NCI-H748 treated with DMSO at 0.1 percent for 48 hours (cell line): ENCODE results near the gene USH2A.
A peak's percentile ranks its signal among the peaks of the same experiment; 100 is the strongest.

Experiments
- DNase-seq: peaks from one replicate; lab custom pipeline; 2025; lab: John Stamatoyannopoulos, UW

The USH2A gene

DNA sequence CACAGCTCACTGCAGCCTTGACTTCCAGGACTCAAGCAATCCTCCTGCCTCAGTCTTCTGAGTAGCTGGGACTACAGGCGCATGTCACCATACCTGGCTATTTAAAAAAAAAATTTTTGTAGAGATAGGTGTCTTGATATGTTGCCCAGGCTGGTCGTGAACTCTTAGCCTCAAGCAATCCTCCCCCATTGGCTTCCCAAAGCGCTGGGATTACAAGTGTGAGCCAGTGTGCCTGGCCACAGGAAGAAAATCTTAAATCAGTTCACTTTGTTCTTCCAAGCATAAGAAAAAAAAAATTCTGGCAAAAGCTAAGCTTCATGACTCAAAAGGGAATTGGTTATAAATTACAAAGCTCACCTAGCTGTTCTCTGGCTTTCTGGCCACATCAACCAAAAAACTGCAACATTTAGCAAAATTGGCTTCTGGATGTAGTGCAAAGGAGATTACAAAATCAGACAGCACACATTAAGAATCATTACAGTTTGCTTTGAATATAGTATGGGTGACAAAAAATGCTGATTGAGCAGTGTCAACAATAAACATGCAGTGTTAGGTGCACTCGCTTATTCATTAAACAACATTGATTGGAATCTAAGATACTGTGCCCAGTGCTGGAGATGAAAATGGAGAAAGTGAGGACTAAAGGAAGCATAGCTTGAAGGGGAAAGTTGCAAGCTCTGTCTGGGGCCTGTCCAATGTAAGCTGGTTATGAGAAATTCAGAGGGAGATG lies 779.5 kb downstream of the USH2A start:
- DNase-seq = no peak

DNA sequence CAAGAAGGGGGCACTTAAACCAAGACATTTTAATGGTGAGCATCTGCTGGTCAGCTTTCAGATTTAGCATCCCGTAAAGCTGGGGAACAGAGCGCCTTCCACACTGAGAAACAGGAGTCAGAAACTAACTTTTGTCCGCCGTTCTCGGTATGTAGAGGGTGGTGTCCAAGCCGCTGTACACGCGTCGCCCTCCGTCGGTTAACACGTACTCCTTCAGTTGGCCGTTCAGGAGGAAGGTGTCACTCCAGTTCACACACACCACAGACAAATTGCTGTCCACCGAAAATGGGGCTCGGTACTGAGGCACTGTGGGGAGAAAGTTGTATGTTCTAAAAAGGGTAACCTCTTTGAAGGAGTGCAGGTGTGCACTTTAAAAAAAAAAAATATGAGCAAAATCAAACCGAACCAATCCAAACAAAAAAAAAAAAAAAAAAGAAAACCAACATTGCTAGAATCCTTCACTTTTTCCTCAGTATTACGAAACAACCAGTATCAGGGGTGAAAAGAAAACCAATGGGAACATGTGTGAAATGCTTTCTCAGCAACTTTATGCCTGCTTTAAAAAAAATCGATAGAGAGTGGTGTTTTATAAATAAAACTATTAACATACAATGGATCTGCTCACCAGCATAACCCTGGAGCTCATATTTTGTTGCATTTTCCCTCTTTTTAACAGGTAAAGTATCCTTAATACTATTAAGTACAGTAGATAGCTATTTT lies 782.7 kb downstream of the USH2A start:
- DNase-seq = no peak

DNA sequence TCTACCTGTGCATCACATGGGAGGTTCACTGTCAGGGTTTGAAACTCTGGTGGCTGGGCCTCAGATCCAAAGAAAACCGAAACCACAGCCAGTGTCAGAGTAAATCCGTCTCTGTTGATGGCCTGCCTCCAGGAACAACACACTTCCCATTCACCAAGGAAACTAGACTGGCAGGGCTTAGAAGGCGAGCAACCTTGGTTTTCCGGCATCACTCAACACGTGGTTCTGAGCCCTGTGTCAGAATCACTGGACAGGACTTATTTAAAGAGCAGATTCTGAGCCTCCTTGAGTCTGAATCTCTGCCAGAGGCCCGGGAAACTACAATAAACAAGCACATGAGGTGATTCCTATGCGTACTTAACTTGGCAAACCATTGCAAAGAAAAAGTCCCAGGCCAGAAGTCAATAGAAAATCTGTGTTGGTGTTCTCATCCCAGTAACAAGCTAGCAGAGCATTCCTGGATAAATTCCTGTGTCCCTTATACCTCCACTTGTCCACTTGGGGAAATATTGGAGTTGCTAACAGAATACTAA lies 786.1 kb downstream of the USH2A start:
- DNase-seq = no peak

- no peak for DNase-seq
Observed at GRCh38 chr1:215636258-215636965, 786.8 kb downstream of the USH2A start.

DNA sequence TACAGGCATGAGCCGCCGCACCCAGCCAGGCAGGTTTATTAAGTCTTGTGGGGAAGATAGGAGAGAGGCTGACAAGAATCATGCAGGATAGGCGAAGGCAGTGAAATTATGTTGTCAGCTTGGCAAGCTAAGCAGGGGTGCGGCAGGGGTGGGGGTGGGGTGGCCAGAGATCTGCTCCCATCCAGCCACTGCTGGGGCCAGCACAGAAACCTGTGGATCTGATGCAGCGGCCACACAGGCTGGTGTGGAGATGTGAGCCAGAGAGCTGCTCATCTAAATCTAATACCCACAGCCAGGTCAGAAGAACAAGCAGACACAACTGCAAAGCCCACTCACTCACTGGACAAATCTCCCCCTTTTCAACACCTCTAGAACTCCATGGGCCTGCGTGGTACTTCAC lies 787.4 kb downstream of the USH2A start:
- no peak for DNase-seq

DNA sequence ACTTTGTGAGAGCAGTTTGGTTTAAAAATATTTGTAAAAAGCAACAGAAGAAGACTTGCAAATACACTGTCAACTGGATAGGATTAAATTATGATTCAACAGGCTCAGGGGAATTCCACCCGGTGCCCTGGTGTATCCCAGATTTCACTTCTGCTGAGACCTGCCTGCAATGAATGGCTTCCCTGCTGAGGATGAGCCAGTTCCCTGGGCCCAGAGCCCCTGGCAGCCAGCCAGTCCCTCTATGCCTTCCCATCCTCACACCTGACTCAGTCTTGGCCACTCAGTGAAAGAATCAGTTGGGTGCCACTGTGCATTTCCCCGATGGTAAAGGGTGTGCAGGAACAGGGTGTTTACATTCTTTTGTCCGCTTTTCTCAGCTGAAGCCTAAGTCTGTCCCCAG lies 791.8 kb downstream of the USH2A start:
- DNase-seq = peak; percentile 48

DNA sequence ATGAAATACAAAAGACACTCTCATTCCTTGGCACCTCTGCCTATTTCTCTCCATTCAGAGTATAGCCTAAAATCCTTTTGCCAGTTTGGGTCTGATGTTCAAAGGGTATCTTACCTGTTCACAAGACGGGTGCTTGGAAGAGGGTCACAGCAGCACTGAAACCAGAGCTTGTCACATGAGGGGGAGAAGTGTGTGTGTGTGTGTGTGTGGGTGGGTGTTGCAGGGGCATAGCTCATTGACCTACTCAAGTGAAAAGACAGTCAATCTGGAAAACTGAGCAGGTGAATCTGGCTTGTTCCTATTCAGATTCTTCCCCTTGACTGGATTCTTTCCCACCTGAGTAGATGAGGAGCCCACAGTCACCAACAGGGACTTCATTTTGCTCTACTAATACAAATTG lies 792.2 kb downstream of the USH2A start:
- DNase-seq = no peak

- no peak for DNase-seq
Observed at GRCh38 chr1:215625949-215626348, 797.3 kb downstream of the USH2A start.

DNA sequence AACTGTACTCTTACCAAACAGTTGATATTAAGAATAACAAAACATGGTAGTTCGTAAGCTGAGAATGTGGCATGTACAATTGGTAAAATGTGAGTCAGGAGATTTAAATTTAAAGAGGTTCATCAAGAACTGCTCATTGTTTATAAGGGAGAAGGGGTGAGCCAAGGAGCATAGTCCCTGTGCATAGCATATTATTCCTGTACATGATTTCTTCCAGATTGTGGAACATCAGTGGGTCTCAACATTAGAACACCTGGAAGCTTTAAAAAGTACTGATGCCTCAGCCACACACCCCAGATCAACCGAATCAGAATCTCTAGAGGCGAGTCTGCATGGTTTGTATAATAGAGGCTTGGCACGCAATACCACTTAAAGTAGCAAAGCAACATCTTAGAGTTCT lies 800.1 kb downstream of the USH2A start:
- no peak for DNase-seq

GRCh38 chr1:215617979-215618378 lies 805.3 kb downstream of the USH2A start:
- DNase-seq = no peak

GRCh38 chr1:215612391-215612790 lies 810.9 kb downstream of the USH2A start:
- no peak for DNase-seq

DNA sequence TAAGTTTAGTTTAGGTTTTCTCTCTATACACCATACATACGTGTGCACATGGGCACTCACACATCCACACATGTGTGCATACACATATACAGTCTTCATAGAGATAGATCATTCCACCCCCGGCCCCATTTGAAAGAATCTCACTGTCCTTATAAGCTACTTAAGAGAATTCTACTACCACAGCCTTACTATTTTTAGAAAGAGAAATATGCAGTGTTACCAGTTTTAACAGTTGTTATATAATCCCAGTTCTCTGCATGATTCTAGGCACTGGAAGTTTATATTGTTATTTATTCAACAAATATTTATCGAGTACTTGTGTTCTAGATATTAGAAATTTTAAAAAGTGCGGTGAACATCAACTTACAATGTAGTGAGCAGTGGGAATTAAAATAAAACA lies 814.6 kb downstream of the USH2A start:
- no peak for DNase-seq

- no peak for DNase-seq
Observed at GRCh38 chr1:215607412-215607811, 815.8 kb downstream of the USH2A start.

GRCh38 chr1:215606564-215607168 lies 816.6 kb downstream of the USH2A start:
- no peak for DNase-seq

DNA sequence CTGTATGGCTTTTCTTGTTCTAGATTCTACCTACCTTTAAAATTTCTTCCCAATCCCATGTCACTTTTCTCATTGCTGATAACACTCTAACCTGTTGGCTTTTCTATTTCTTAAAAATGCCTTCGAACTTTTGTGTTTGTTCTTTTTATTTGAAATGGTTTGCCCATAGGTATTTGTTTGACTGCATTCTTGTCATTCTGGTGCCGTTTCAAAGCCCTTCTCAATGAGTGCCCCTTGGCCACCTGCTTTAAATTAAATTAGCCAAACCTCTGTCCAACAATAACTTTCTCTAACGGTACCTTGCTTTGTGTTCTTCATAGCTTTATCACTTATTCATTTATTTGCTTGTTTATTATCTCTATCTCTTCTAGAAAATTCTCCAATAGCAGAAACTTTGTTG lies 817.2 kb downstream of the USH2A start:
- no peak for DNase-seq

- DNase-seq = no peak
Observed at GRCh38 chr1:215605011-215605621, 818.1 kb downstream of the USH2A start.

DNA sequence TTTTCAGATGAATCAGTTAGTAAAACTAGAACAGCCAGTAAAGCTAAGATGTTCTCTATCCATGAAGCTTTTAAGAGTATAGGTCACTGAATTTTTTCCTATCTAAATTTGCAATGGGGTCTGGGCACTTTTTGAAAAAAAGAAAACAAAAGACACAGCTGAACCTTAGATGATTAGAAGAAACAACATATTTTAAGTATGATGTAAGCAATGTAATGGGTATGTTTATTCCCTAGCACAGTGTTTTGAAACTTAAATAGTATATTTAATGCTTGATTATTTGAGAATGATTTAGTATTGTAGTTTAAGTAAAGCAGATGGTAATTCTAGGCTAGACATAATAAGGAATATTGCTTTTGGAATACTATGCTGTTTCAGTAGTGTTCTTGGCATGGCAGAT lies 819.9 kb downstream of the USH2A start:
- no peak for DNase-seq

GRCh38 chr1:215601276-215601675 lies 822.0 kb downstream of the USH2A start:
- no peak for DNase-seq

DNA sequence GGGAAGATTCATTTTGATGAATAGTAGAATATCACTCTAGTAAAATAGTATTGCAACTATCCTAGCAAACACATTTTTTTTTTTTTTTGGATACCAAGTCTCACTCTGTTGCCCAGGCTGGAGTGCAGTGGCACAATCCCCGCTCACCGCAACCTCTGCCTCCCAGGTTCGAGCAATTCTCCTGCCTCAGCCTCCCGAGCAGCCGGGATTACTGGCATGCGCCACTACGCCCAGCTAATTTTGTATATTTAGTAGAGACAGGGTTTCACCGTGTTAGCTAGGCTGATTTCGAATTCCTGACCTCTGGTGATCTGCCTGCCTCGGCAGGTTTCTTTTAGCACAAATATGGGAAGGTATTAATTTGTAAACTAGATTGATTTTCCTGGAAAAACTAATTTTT lies 822.4 kb downstream of the USH2A start:
- no peak for DNase-seq

- DNase-seq = no peak
Observed at GRCh38 chr1:215600258-215600792, 822.9 kb downstream of the USH2A start.

GRCh38 chr1:215599418-215600074 lies 823.7 kb downstream of the USH2A start:
- DNase-seq = no peak
